HepG2 (cell line): ENCODE measurements around the gene FGD4. TPM values are rescaled to one million over a fixed set of nuclear protein-coding genes. Genes with fewer than 3 reads are reported as not detected.
A peak's percentile ranks its signal among the peaks of the same experiment; 100 is the strongest.

ENCODE experiments used
- ATAC-seq: fragments of 200-7000 bp; cut with Tn5 transposase; 3 replicates; pipeline ENCODE4 v1.9.1; 2020; ENCODE audit warnings: mild to moderate bottlenecking, moderate library complexity
- BruUV-seq: library from RNA; stranded (reverse); fragments of 400-500 nt; replicated peaks from 2 replicates; lab custom pipeline; 2021; lab: Mats Ljungman, UMichigan
- CTCF ChIA-PET: fragments of 300-600 bp; formaldehyde crosslinking; extraction: SDS; loops from one replicate; lab custom pipeline; 2021; ENCODE audit warnings: low total read pairs, inconsistent platforms, low intra/inter-chr PET ratio; lab: Yijun Ruan, JAX
- POLR2A ChIA-PET: fragments of 350-600 bp; sonication (Branson Sonifier 250); formaldehyde crosslinking; loops from one replicate; lab custom pipeline; 2020; ENCODE audit warnings: antibody characterized with exemption, inconsistent platforms; lab: Yijun Ruan, JAX
- DNase-seq: peaks from one replicate; pipeline ENCODE4 v3.0.0-alpha.2; 2015; ENCODE audit warnings: low spot score
- FAIRE-seq: peaks from 3 replicates; lab custom pipeline; 2011; peaks lifted over from hg19 to GRCh38; lab: Jason Lieb, UNC
- H2AFZ ChIP-seq: one replicate; pipeline ENCODE4 v1.6.1; 2011; ENCODE audit warnings: low read length, inconsistent platforms
- H3K27ac ChIP-seq: fragments of 300-600 bp; 3 replicates; pipeline ENCODE4 v1.8.0; 2011; ENCODE audit warnings: mixed run types, mild to moderate bottlenecking, mixed read lengths, low read length, inconsistent platforms; ENCODE audit not compliant: insufficient read depth; ENCODE audit errors: extremely low read length
- H3K27me3 ChIP-seq, 2 experiments: fragments of 200-600 bp in 1 of 2; 2 replicates in 1 of 2; 3 replicates in 1 of 2; pipeline versions ENCODE4 v1.6.0 to v1.8.0; 2011; ENCODE audit warnings: low read length in 2 of 2, mild to moderate bottlenecking in 2 of 2, moderate library complexity in 2 of 2, inconsistent platforms in 1 of 2; ENCODE audit not compliant: insufficient read depth in 2 of 2, control insufficient read depth in 1 of 2
- H3K36me3 ChIP-seq, 2 experiments: fragments of 200-600 bp in 1 of 2; replicated peaks in 1 of 2; 2 replicates in 1 of 2; 3 replicates in 1 of 2; pipeline versions ENCODE4 v1.5.1 to v1.8.0; 2011; ENCODE audit warnings: low read length in 2 of 2, inconsistent platforms in 1 of 2; ENCODE audit not compliant: insufficient read depth in 2 of 2, control insufficient read depth in 1 of 2
- H3K4me1 ChIP-seq: 2 replicates; pipeline ENCODE4 v1.5.1; 2012; ENCODE audit warnings: low read length, inconsistent platforms; ENCODE audit not compliant: insufficient read depth
- H3K4me2 ChIP-seq: 2 replicates; pipeline ENCODE4 v1.6.0; 2011; ENCODE audit warnings: low read depth, low read length, inconsistent platforms
- H3K4me3 ChIP-seq, 3 experiments: fragments of 200-600 bp in 1 of 3; sonication (generic), shearing (Covaris generic) in 1 of 3; replicated peaks in 1 of 3; 2 replicates each; pipeline ENCODE4 v1.5.1; 2011 to 2016; ENCODE audit warnings: low read length in 3 of 3, inconsistent platforms in 2 of 3, low read depth in 2 of 3, mild to moderate bottlenecking in 2 of 3, control low read depth in 1 of 3, mixed read lengths in 1 of 3; ENCODE audit not compliant: insufficient read depth in 1 of 3
- H3K79me2 ChIP-seq: one replicate; pipeline ENCODE4 v1.6.1; 2011; ENCODE audit warnings: low read length, inconsistent platforms; ENCODE audit not compliant: insufficient read depth
- H3K9ac ChIP-seq: 2 replicates; pipeline ENCODE4 v1.6.0; 2011; ENCODE audit warnings: mild to moderate bottlenecking, low read depth, low read length, inconsistent platforms; ENCODE audit not compliant: insufficient read depth
- H3K9me3 ChIP-seq: 2 replicates; pipeline ENCODE4 v1.5.1; 2012; ENCODE audit warnings: mild to moderate bottlenecking, low read length
- H4K20me1 ChIP-seq: 2 replicates; pipeline ENCODE4 v1.6.0; 2011; ENCODE audit warnings: inconsistent platforms, mild to moderate bottlenecking, low read length, moderate library complexity; ENCODE audit not compliant: insufficient read depth
- CTCF ChIP-seq: sonication (generic); formaldehyde crosslinking; IDR thresholded peaks from 2 replicates; pipeline ENCODE4 v1.5.0; 2020; ENCODE audit warnings: mild to moderate bottlenecking, missing genetic modification reagents, moderate library complexity
- NFKBIZ ChIP-seq: IDR thresholded peaks from 2 replicates; pipeline ENCODE4 v1.6.1; 2018; ENCODE audit warnings: missing genetic modification reagents, missing compliant biosample characterization
- PCBP1 ChIP-seq: fragments of 200-400 bp; formaldehyde crosslinking; IDR thresholded peaks from 2 replicates; pipeline ENCODE4 v1.6.1; 2017; ENCODE audit warnings: mild to moderate bottlenecking, low read depth, low read length, borderline replicate concordance
- RAD21 ChIP-seq: fragments of 450-650 bp; formaldehyde crosslinking; IDR thresholded peaks from 2 replicates; pipeline ENCODE4 v1.5.0; 2020; ENCODE audit warnings: mild to moderate bottlenecking
- RXRA ChIP-seq: sonication (generic); formaldehyde crosslinking; IDR thresholded peaks from 2 replicates; pipeline ENCODE4 v1.5.1; 2020; ENCODE audit warnings: missing genetic modification reagents
- SMC3 ChIP-seq: IDR thresholded peaks from 2 replicates; pipeline ENCODE4 v1.6.1; 2011; ENCODE audit warnings: low read length, improper control_type of control experiment
- SOX5 ChIP-seq: IDR thresholded peaks from 2 replicates; pipeline ENCODE4 v1.6.1; 2016; ENCODE audit warnings: borderline replicate concordance
- SP140L ChIP-seq: sonication (generic); formaldehyde crosslinking; IDR thresholded peaks from 2 replicates; pipeline ENCODE4 v1.4.0; 2020; ENCODE audit warnings: missing genetic modification reagents, borderline replicate concordance
- STAG1 ChIP-seq: sonication (generic); formaldehyde crosslinking; IDR thresholded peaks from 2 replicates; pipeline ENCODE4 v1.4.0; 2020; ENCODE audit warnings: missing genetic modification reagents
- THYN1 ChIP-seq: sonication (generic); formaldehyde crosslinking; IDR thresholded peaks from 2 replicates; pipeline ENCODE4 v1.8.1; 2023; ENCODE audit warnings: low read depth, mild to moderate bottlenecking, moderate library complexity, missing genetic modification reagents, borderline replicate concordance
- ZNF30 ChIP-seq: sonication (generic); formaldehyde crosslinking; IDR thresholded peaks from 2 replicates; pipeline ENCODE4 v1.5.0; 2020; ENCODE audit warnings: mild to moderate bottlenecking, missing genetic modification reagents
- ZNF343 ChIP-seq: sonication (generic); formaldehyde crosslinking; IDR thresholded peaks from 2 replicates; pipeline ENCODE4 v1.4.0; 2020; ENCODE audit warnings: mild to moderate bottlenecking, missing genetic modification reagents
- ZNF704 ChIP-seq: sonication (generic); formaldehyde crosslinking; IDR thresholded peaks from 2 replicates; pipeline ENCODE4 v1.8.1; 2023; ENCODE audit warnings: mild to moderate bottlenecking, inconsistent platforms, moderate library complexity, missing genetic modification reagents, borderline replicate concordance
- ZNF720 ChIP-seq: sonication (generic); formaldehyde crosslinking; IDR thresholded peaks from 2 replicates; pipeline ENCODE4 v1.4.0; 2020; ENCODE audit warnings: missing genetic modification reagents
- WGBS: methylation state at CpG from one replicate; pipeline ENCODE4 v1.1.6; 2017; ENCODE audit warnings: low lambda C conversion rate; 5-methylcytosine and 5-hydroxymethylcytosine counted together
- in situ Hi-C: cut with HindIII; loops from 2 replicates; pipeline ENCODE4 v1.10.0; 2017; ENCODE audit warnings: low pct_unique_long_range_greater_than_20kb; ENCODE audit not compliant: extremely low pct_ligation_motif_present
- intact Hi-C: fragments of 100-400 bp; cut with micrococcal nuclease; formaldehyde crosslinking; loops from one replicate; pipeline ENCODE4 v1.10.0; 2022; ENCODE audit not compliant: unreplicated experiment
- polyA plus RNA-seq, 8 experiments: library from polyadenylated mRNA; depleted of rRNA in 3 of 8; stranded (reverse) in 7 of 8; unstranded in 1 of 8; fragments of >200 nt; fragmentation: Illumina TruSeq in 4 of 8; extraction: Trizol in 4 of 8; gene quantifications; 2 replicates each; pipeline versions ENCODE4 v1.2.1 to v1.2.3, GENCODE V29; 2011 to 2016; ENCODE audit warnings: low read depth in 4 of 8, missing spikeins in 1 of 8, mixed read lengths in 1 of 8; ENCODE audit not compliant: insufficient read depth in 1 of 8
- total RNA-seq, 5 experiments: library from RNA; depleted of rRNA; stranded (reverse); fragments of >200 nt; fragmentation: Illumina TruSeq; extraction: Trizol; gene quantifications; 2 replicates each; pipeline ENCODE4 v1.2.3, GENCODE V29; 2016; ENCODE audit warnings: low read depth in 1 of 5

Gene FGD4
- total and polyA plus RNA-seq, 2 of the 13 experiments (the other 11 are each of a cell fraction or from before 2014, with no cell fraction given), result 4.6 to 6.6 TPM

GRCh38 chr12:32454866-32455265 lies 55.5 kb downstream of the FGD4 start:
- H3K36me3 ChIP-seq, result no peaks in the 10 kb centered on the region
- DNase-seq (no peak), ATAC-seq (no peak), FAIRE-seq (no peak)
- no peaks in the 10 kb centered on the region for H3K27me3 ChIP-seq
- H3K4me2 ChIP-seq, result no peak overlapping the region
- no peaks in the 10 kb centered on the region for H3K79me2 ChIP-seq
- intact Hi-C loops (loop anchor here (1.0 to 5.0 kb wide), 4 partner anchors 80 to 217 kb away; no protein-coding TSS in a partner anchor), in situ Hi-C loops (loop anchor here (5.0 kb wide), 1 partner anchor 202 kb away; no protein-coding TSS in a partner anchor)
- no peaks in the 10 kb centered on the region for H4K20me1 ChIP-seq
- WGBS, result 36% methylated on average over 1 of the region's 1 CpG
- H3K9ac ChIP-seq, result no peak overlapping the region
- H3K4me1 ChIP-seq, result peaks cover 10% of the 10 kb centered on the region; the same call in 1 of the 2 replicates
- BruUV-seq, result no TSS peak
- H3K4me3 ChIP-seq, result no peak overlapping the region
- no peak overlapping the region for H3K27ac ChIP-seq
- no peak for TF ChIP-seq NFKBIZ
- POLR2A ChIA-PET, result no interaction called here
- no peaks in the 10 kb centered on the region for H3K9me3 ChIP-seq
- CTCF ChIA-PET, result interaction anchor here (1.5 to 2.0 kb wide), 3 partner anchors 106 to 217 kb away, joined by 4 to 14 read pairs (median 8); no protein-coding TSS in a partner anchor
- no peak overlapping the region for H2AFZ ChIP-seq

GRCh38 chr12:32455607-32456071 lies 56.3 kb downstream of the FGD4 start:
- Histone ChIP-seq H3K4me2 (no peak overlapping the region), H3K36me3 (no peaks in the 10 kb centered on the region), H2AFZ (no peak overlapping the region), H3K79me2 (no peaks in the 10 kb centered on the region), H3K9ac (no peak overlapping the region), H3K27me3 (no peaks in the 10 kb centered on the region), H3K9me3 (no peaks in the 10 kb centered on the region), H3K4me3 (no peak overlapping the region), H3K27ac (no peak overlapping the region), H3K4me1 (peaks cover 11% of the 10 kb centered on the region), H4K20me1 (no peaks in the 10 kb centered on the region)
- peak; percentile 55 for DNase-seq
- POLR2A ChIA-PET, result interaction anchor here (1.1 kb wide), 1 partner anchor 202 kb away, joined by 3 read pairs; no protein-coding TSS in a partner anchor
- no peak for TF ChIP-seq ZNF343 (CRISPR knock-in tag)
- TF ChIP-seq THYN1 (CRISPR knock-in tag), result 0 out of 2 replicates have a peak, but pooled peaks have one; percentile 22
- TF ChIP-seq SOX5, result peak; percentile 11; the same call in 1 of the 2 replicates
- no peak for TF ChIP-seq SP140L (CRISPR knock-in tag)
- no peak for TF ChIP-seq ZNF720
- TF ChIP-seq RAD21, result peak; percentile 59; the same call in 1 of the 2 replicates
- TF ChIP-seq PCBP1, result no peak
- TF ChIP-seq STAG1 (CRISPR knock-in tag), result peak; percentile 90
- no peak for TF ChIP-seq ZNF704
- TF ChIP-seq ZNF30 (CRISPR knock-in tag), result no peak
- TF ChIP-seq RXRA (CRISPR knock-in tag), result no peak
- TF ChIP-seq CTCF (CRISPR knock-in tag), result peak; percentile 73
- peak; percentile 82 for TF ChIP-seq SMC3
- FAIRE-seq, result no peak
- no peak for ATAC-seq
- no TSS peak for BruUV-seq
- 85% methylated on average over 1 of the region's 1 CpG for WGBS
- intact Hi-C loops, result loop anchor here (1.0 to 5.0 kb wide), 4 partner anchors 79 to 217 kb away; no protein-coding TSS in a partner anchor
- CTCF ChIA-PET, result interaction anchor here (1.5 to 2.0 kb wide), 3 partner anchors 105 to 216 kb away, joined by 4 to 14 read pairs (median 8); no protein-coding TSS in a partner anchor
- in situ Hi-C loops, result loop anchor here (5.0 kb wide), 1 partner anchor 202 kb away; no protein-coding TSS in a partner anchor
